GM23338 (cell line): Measurements from ENCODE around the gene TIRAP.

Experiments
- CREB1 ChIP-seq: fragments of 250-450 bp; sonication (Bioruptor Pico); IDR thresholded peaks from 2 replicates; pipeline ENCODE4 v1.5.0; 2020; ENCODE audit warnings: low read depth, mild to moderate bottlenecking, moderate library complexity
- CTCF ChIP-seq, 2 experiments: fragments of 200-600 bp in 1 of 2; sonication (generic) in 1 of 2; conservative IDR thresholded peaks; 2 replicates each; pipeline versions ENCODE4 v1.5.1 to v1.6.1; 2016 to 2017; ENCODE audit warnings: antibody characterized with exemption in 2 of 2, low read depth in 2 of 2, mild to moderate bottlenecking in 2 of 2, moderate library complexity in 1 of 2
- ETS1 ChIP-seq: IDR thresholded peaks from 2 replicates; pipeline ENCODE4 v1.6.1; 2016; ENCODE audit warnings: antibody characterized with exemption
- EZH2 ChIP-seq: fragments of 200-600 bp; sonication (generic); IDR thresholded peaks from one replicate; pipeline ENCODE4 v1.8.0; 2017; ENCODE audit warnings: antibody characterized with exemption, mild to moderate bottlenecking, low read depth; ENCODE audit not compliant: unreplicated experiment
- EZH2phosphoT487 ChIP-seq: fragments of 200-600 bp; sonication (generic); IDR thresholded peaks from one replicate; pipeline ENCODE4 v1.8.1; 2018; ENCODE audit warnings: antibody characterized with exemption; ENCODE audit not compliant: unreplicated experiment
- ZNF114 ChIP-seq: fragments of 250-450 bp; sonication (Bioruptor Pico); IDR thresholded peaks from 2 replicates; pipeline ENCODE4 v1.5.0; 2020; ENCODE audit warnings: mild to moderate bottlenecking, moderate library complexity
- ZNF331 ChIP-seq: fragments of 250-450 bp; sonication (Bioruptor Pico); IDR thresholded peaks from 2 replicates; pipeline ENCODE4 v1.5.0; 2020; ENCODE audit warnings: low read depth, mild to moderate bottlenecking, moderate library complexity
- TF ChIP-seq, protein P1 (sequence below): IDR thresholded peaks from one replicate; pipeline ENCODE4 v1.6.1; 2018; ENCODE audit warnings: antibody characterized with exemption; ENCODE audit not compliant: unreplicated experiment

- TF ChIP-seq CTCF (conservative IDR thresholded peaks at IDR 0.05; ENCODE audit: low read depth in 2 of 2) (no peak), ETS1 (no peak), EZH2 (no peak), EZH2phosphoT487 (no peak), ZNF114 (CRISPR knock-in tag) (no peak), CREB1 (CRISPR knock-in tag) (no peak), ZNF331 (CRISPR knock-in tag) (no peak)
- TF ChIP-seq, protein P1, sequence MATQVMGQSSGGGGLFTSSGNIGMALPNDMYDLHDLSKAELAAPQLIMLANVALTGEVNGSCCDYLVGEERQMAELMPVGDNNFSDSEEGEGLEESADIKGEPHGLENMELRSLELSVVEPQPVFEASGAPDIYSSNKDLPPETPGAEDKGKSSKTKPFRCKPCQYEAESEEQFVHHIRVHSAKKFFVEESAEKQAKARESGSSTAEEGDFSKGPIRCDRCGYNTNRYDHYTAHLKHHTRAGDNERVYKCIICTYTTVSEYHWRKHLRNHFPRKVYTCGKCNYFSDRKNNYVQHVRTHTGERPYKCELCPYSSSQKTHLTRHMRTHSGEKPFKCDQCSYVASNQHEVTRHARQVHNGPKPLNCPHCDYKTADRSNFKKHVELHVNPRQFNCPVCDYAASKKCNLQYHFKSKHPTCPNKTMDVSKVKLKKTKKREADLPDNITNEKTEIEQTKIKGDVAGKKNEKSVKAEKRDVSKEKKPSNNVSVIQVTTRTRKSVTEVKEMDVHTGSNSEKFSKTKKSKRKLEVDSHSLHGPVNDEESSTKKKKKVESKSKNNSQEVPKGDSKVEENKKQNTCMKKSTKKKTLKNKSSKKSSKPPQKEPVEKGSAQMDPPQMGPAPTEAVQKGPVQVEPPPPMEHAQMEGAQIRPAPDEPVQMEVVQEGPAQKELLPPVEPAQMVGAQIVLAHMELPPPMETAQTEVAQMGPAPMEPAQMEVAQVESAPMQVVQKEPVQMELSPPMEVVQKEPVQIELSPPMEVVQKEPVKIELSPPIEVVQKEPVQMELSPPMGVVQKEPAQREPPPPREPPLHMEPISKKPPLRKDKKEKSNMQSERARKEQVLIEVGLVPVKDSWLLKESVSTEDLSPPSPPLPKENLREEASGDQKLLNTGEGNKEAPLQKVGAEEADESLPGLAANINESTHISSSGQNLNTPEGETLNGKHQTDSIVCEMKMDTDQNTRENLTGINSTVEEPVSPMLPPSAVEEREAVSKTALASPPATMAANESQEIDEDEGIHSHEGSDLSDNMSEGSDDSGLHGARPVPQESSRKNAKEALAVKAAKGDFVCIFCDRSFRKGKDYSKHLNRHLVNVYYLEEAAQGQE, result no peak
Observed at GRCh38 chr11:126319374-126319740, 36.5 kb downstream of the TIRAP start.
